Measurements from ENCODE around the gene SLFN12L.
A peak's percentile ranks its signal among the peaks of the same experiment; 100 is the strongest.

Gene SLFN12L

GRCh38 chr17:35428229-35428628 lies 109.2 kb downstream of the SLFN12L start:
- DNase-seq = peak in 1 of 2 donors; percentile 4

DNA sequence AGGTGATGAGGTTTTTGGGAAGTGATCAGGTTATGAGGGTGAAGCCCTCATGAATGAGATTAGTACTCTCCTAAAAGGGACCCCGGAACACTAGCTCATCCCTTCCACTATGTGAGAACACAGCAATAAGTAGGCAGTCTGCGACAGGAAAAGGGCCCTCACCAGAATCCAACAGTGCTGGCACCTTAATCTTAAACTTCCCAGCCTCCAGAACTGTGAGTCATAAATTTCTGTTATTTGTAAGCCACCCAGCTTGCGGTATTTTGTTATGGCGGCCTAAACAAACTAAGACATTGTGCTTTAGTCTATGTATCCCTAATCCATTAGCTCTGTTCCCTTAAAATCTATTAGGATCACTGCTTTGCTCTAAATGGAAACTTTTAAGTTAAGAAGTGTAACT lies 113.7 kb downstream of the SLFN12L start:
- no peak for DNase-seq

Data from CD4-positive, alpha-beta T cell treated with Interleukin-4 for 1 hour (primary cell).